Caco-2 (cell line): ENCODE results near the gene SVIL. TPM values are rescaled to one million over a fixed set of nuclear protein-coding genes. Genes with fewer than 3 reads are reported as not detected.
"Not testable (repeated sequence)": the region's sequence is repeated elsewhere in the genome, so short reads cannot be mapped to it uniquely, and the experiment has no call there.

ENCODE experiments used
- BruUV-seq: library from RNA; stranded (reverse); fragments of 400-500 nt; replicated peaks from 2 replicates; lab custom pipeline; 2021; lab: Mats Ljungman, UMichigan
- CTCF ChIA-PET: fragments of 300-600 bp; sonication (Branson Sonifier 250); formaldehyde crosslinking; loops from one replicate; lab custom pipeline; 2022; ENCODE audit warnings: antibody characterized with exemption; lab: Charles Lee
- POLR2A ChIA-PET: fragments of 300-600 bp; sonication (Branson Sonifier 250); formaldehyde crosslinking; loops from one replicate; lab custom pipeline; 2022; ENCODE audit warnings: antibody characterized with exemption; lab: Charles Lee
- DNase-seq, 2 experiments: peaks; one replicate each; pipeline versions ENCODE4 v3.0.0 to v3.0.0-alpha.2; 2020 to 2022
- H3K27me3 ChIP-seq: replicated peaks from 2 replicates; pipeline ENCODE4 v1.6.0; 2011; ENCODE audit warnings: low read length; ENCODE audit not compliant: control insufficient read depth, insufficient read depth
- H3K36me3 ChIP-seq: 2 replicates; pipeline ENCODE4 v1.5.1; 2011; ENCODE audit warnings: low read length; ENCODE audit not compliant: control insufficient read depth, insufficient read depth
- H3K4me1 ChIP-seq: fragments of 250-450 bp; sonication (Bioruptor Pico); 2 replicates; pipeline ENCODE4 v1.5.1; 2020; ENCODE audit warnings: mild to moderate bottlenecking
- H3K4me3 ChIP-seq: 2 replicates; pipeline ENCODE4 v1.5.1; 2011; ENCODE audit warnings: low read depth, mild to moderate bottlenecking, control low read depth, low read length
- H3K9me3 ChIP-seq: fragments of 250-450 bp; sonication (Bioruptor Pico); 2 replicates; pipeline ENCODE4 v1.5.1; 2020; ENCODE audit warnings: mild to moderate bottlenecking, moderate library complexity
- H3K27ac Mint-ChIP-seq: one replicate; pipeline ENCODE4 v1.8.0; 2022; ENCODE audit warnings: mixed read lengths; ENCODE audit not compliant: unreplicated experiment
- H3K27me3 Mint-ChIP-seq: one replicate; pipeline ENCODE4 v1.8.0; 2022; ENCODE audit warnings: mixed read lengths; ENCODE audit not compliant: insufficient read depth, unreplicated experiment
- H3K36me3 Mint-ChIP-seq: one replicate; pipeline ENCODE4 v1.8.0; 2022; ENCODE audit warnings: mild to moderate bottlenecking, mixed read lengths; ENCODE audit not compliant: insufficient read depth, unreplicated experiment
- H3K4me1 Mint-ChIP-seq: one replicate; pipeline ENCODE4 v1.8.0; 2022; ENCODE audit warnings: low read depth, mixed read lengths; ENCODE audit not compliant: unreplicated experiment
- H3K4me3 Mint-ChIP-seq: one replicate; pipeline ENCODE4 v1.8.0; 2022; ENCODE audit warnings: mild to moderate bottlenecking, moderate library complexity, mixed read lengths; ENCODE audit not compliant: unreplicated experiment
- H3K9me3 Mint-ChIP-seq: one replicate; pipeline ENCODE4 v1.8.0; 2022; ENCODE audit warnings: mixed read lengths; ENCODE audit not compliant: unreplicated experiment
- intact Hi-C: fragments of 100-400 bp; cut with micrococcal nuclease; formaldehyde crosslinking; loops from one replicate; pipeline ENCODE4 v1.10.0; 2022; ENCODE audit not compliant: unreplicated experiment
- total RNA-seq: library from RNA; stranded (reverse); gene quantifications from 2 replicates; pipeline ENCODE4 v1.2.3, GENCODE V29; 2022
- TF ChIP-seq, protein P1 (sequence below), 2 experiments: fragments of 200-600 bp in 1 of 2; IDR thresholded peaks; 1 replicate in 1 of 2; 2 replicates in 1 of 2; pipeline versions ENCODE4 v1.5.1 to v1.8.0; 2011 to 2022; ENCODE audit warnings: antibody characterized with exemption in 1 of 2, control low read depth in 1 of 2, inconsistent platforms in 1 of 2, low read depth in 1 of 2, low read length in 1 of 2, mild to moderate bottlenecking in 1 of 2, moderate library complexity in 1 of 2; ENCODE audit not compliant: insufficient read depth in 1 of 2, severe bottlenecking in 1 of 2, unreplicated experiment in 1 of 2

Gene SVIL
- total RNA-seq, 1 experiment from 2014 or later, result 54.4 TPM

DNA sequence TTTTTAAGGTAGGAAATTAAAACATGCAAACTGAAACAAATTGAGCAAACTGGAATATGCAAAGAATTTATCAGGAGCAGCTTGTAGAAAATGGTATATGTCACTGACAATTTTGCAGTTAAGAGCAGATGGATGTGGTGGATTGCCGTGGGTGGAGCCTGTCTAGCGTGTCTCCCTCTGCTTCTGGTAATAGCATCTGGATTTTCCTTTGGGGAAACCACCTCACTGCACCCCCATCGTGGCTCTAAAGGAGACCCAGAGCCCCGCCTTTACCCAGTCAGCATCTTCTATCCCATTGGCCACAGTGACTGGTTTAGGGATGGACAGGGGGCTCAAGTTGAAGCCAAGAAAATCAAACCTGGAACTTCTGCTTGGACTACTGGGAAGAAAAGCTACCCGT, 142.9 kb downstream of the SVIL start:
- Mint-ChIP-seq H3K4me3 (no peak overlapping the region), H3K27ac (no peak overlapping the region)

DNA sequence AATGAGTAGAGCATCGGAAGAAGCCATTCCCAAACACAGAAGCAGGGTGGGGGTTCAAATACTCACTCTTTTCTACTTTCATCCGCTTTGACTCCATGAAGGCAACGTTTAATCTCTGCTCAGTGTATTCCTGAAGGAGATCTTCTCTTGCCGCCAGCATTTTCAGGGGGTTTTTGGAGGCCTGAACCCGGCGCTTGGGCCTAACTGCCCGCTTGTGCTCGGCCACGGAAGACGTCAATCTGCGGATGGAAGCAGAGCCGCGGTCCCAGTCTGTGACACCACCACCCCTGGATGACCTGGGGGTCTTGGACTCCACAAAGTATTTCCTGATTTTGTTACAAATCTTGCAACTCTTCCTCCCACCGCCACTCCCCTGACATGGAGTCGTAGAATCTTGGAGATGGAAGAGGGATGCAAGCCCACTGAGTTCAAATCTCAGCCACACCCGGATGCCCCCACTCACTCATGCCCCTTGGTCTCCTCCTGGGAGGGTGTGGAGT, 143.9 kb downstream of the SVIL start:
- BruUV-seq, H3K36me3 ChIP-seq, H3K27me3 ChIP-seq, H3K4me3 Mint-ChIP-seq, intact Hi-C loops, H3K27ac Mint-ChIP-seq, POLR2A ChIA-PET, CTCF ChIA-PET, H3K4me1 ChIP-seq, H3K4me3 ChIP-seq, H3K9me3 ChIP-seq, H3K27me3 Mint-ChIP-seq, H3K4me1 Mint-ChIP-seq, H3K9me3 Mint-ChIP-seq, DNase-seq: not testable (repeated sequence)
- peaks cover 86% of the 10 kb centered on the region for H3K36me3 Mint-ChIP-seq

More for the DNA sequence above, 142.9 kb downstream of the SVIL start:
- intact Hi-C loops, result no loop called here
- TF ChIP-seq, protein P1, sequence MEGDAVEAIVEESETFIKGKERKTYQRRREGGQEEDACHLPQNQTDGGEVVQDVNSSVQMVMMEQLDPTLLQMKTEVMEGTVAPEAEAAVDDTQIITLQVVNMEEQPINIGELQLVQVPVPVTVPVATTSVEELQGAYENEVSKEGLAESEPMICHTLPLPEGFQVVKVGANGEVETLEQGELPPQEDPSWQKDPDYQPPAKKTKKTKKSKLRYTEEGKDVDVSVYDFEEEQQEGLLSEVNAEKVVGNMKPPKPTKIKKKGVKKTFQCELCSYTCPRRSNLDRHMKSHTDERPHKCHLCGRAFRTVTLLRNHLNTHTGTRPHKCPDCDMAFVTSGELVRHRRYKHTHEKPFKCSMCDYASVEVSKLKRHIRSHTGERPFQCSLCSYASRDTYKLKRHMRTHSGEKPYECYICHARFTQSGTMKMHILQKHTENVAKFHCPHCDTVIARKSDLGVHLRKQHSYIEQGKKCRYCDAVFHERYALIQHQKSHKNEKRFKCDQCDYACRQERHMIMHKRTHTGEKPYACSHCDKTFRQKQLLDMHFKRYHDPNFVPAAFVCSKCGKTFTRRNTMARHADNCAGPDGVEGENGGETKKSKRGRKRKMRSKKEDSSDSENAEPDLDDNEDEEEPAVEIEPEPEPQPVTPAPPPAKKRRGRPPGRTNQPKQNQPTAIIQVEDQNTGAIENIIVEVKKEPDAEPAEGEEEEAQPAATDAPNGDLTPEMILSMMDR (IDR thresholded peaks at IDR 0.05; ENCODE audit: insufficient read depth in 1 of 2, low read depth in 1 of 2, low read length in 1 of 2, severe bottlenecking in 1 of 2, unreplicated experiment in 1 of 2), result no peak
- peaks cover 4% of the 10 kb centered on the region; the same call in 1 of the 2 replicates for H3K36me3 ChIP-seq
- BruUV-seq, result no TSS peak
- no peak overlapping the region for H3K4me3 ChIP-seq
- no peak for DNase-seq
- H3K27me3 ChIP-seq, result no peaks in the 10 kb centered on the region
- no peaks in the 10 kb centered on the region for H3K27me3 Mint-ChIP-seq
- H3K4me1 Mint-ChIP-seq, result no peaks in the 10 kb centered on the region
- ChIA-PET CTCF (no interaction called here), POLR2A (no interaction called here)
- H3K4me1 ChIP-seq, result no peaks in the 10 kb centered on the region
- no peaks in the 10 kb centered on the region for H3K9me3 Mint-ChIP-seq
- H3K9me3 ChIP-seq, result no peaks in the 10 kb centered on the region
- peaks cover 83% of the 10 kb centered on the region for H3K36me3 Mint-ChIP-seq

DNA sequence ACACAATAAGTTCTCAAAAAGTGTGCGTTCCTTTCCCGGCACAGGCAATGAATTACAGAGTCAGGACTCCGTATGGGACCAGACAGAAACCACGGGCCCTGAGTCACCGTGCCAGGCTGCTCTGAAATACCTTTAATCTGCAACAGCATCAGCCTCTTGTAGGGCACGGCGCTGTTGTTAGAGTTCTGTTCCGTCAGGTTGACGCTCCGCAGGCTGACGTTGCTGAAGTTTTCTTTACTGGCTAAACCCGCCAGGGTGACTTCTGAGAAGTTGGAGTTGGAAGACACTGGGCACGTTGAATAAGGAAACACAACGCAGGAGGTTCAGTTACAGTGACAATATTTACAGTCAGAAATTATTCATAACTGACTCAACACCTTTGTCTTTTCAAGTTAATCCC, 146.3 kb downstream of the SVIL start:
- H3K27me3 Mint-ChIP-seq, H3K4me1 ChIP-seq, BruUV-seq, H3K9me3 Mint-ChIP-seq, H3K4me3 ChIP-seq, H3K9me3 ChIP-seq, intact Hi-C loops, POLR2A ChIA-PET, H3K4me1 Mint-ChIP-seq, H3K27me3 ChIP-seq, DNase-seq, H3K4me3 Mint-ChIP-seq, H3K36me3 ChIP-seq, H3K27ac Mint-ChIP-seq: not testable (repeated sequence)
- H3K36me3 Mint-ChIP-seq, result peaks cover 94% of the 10 kb centered on the region
- CTCF ChIA-PET, result interaction anchor here (0.7 kb wide), 1 partner anchor 25 kb away, joined by 3 read pairs; no protein-coding TSS in a partner anchor

DNA sequence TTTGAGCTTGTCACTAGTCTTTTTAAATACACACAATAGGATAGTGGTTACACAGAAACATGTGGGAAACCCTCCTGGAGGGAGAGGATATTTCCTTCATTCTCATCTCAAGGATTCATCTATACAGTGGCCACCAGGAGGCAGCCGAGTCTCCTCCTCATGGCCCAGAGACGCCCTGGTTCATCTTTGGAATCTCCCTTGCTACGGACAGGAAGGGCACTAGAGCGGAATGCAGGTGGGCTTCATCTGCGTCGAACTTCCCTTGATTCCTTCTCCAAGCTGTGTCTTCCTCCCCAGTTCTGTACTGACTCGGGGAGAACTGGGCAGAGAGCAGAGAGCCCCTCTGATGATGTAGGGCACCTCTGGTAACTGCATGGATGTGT, 146.9 kb downstream of the SVIL start:
- H3K4me1 Mint-ChIP-seq, H3K4me1 ChIP-seq, H3K9me3 Mint-ChIP-seq, H3K27me3 Mint-ChIP-seq, DNase-seq, H3K36me3 ChIP-seq, H3K9me3 ChIP-seq, intact Hi-C loops, H3K4me3 Mint-ChIP-seq, H3K4me3 ChIP-seq, H3K27me3 ChIP-seq, H3K27ac Mint-ChIP-seq, POLR2A ChIA-PET, BruUV-seq: not testable (repeated sequence)
- H3K36me3 Mint-ChIP-seq, result peaks cover 92% of the 10 kb centered on the region
- CTCF ChIA-PET, result interaction anchor here (0.7 kb wide), 1 partner anchor 25 kb away, joined by 3 read pairs; no protein-coding TSS in a partner anchor
- TF ChIP-seq, protein P1 (IDR thresholded peaks at IDR 0.05; ENCODE audit: insufficient read depth in 1 of 2, low read depth in 1 of 2, low read length in 1 of 2, severe bottlenecking in 1 of 2, unreplicated experiment in 1 of 2), result peak in 1 of 2 experiments; percentile 18

DNA sequence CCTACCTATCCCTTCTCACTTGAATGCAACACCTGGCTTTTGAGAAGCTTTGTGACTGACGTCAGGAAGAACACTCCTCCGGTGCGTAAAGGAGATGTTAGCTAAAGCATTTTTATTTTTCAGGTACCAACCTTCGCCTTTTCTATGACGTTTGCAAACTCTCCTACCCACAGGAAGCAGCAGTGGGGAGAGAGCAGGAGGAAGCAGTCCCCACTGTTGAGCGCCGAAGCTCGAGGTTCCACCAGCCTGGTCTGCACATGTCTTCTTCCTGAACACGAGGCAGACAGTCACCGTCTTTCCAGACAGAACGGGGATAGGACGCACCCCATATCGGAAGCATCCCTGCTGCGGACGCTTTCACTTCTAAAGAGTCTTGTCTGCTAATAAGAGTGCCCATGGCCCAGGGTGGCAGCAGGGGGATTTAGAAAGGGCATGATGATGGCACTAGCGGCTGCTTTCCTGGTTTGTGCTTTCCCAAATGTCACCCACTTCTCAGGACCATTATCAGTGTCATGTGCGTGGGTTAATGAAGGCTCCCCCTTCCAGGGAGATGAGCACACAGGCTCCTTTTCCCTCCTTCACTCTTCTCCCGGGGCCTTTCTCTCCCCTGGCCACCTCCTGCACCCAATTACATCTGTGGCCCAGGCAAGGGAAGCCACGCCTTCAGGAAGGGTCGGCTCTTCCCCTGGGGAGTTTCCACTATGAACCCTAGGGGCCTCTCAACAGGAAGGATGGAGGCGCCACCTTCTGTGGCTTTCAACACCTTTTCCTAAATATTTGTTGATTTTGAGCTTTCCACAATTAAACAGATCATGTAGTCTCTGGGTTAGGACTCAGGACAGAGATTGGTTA, 147.5 kb downstream of the SVIL start:
- H3K36me3 ChIP-seq, H3K4me1 Mint-ChIP-seq, DNase-seq, H3K4me1 ChIP-seq, H3K9me3 ChIP-seq, CTCF ChIA-PET, H3K27me3 ChIP-seq, H3K27ac Mint-ChIP-seq, H3K27me3 Mint-ChIP-seq, POLR2A ChIA-PET, BruUV-seq, H3K9me3 Mint-ChIP-seq, H3K4me3 ChIP-seq, intact Hi-C loops, H3K4me3 Mint-ChIP-seq: not testable (repeated sequence)
- H3K36me3 Mint-ChIP-seq, result peaks cover 92% of the 10 kb centered on the region
